ENCODE results near the gene SLC39A1.
"Not testable (repeated sequence)": the region's sequence is repeated elsewhere in the genome, so short reads cannot be mapped to it uniquely, and the experiment has no call there.

Gene SLC39A1

DNA sequence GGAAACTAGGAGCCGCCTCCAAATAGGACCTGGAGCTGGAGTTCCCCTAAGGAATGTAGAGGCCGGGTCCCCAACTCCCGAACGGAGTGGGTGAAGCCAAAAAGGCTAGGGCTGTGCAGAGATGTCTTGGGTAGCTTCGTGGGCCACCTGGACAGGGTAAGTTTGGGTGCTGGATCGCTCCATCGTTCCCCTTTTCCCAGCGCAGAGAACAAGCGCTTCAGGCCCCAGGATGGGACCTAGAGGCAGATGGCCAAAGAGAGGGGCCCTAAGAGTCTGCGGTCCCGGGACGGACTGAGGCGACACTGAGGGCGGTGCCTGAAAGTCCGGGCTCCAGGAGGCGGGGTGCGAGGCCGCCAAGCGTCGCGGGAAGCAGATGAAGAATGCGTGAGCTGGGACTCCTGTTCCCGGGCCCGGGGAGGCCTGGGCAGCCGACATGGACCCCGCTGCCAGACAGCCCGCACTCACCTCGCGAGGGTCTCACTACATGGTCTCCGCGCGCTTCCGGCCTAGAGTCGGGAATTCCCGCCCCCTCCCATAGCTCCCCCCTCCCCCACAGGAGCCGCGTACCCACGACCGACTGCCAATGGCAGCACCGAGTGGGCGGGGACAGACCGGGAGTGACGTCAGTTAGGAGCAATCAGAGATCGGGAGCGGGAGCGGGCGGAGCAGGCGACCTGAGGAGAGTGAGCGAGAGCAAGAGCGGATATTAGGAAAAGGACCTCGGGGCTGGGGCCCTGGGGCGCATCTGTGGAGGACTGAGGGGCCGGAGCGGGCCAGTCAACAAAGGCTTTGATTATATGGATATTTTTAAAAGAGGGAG, at the start of gene SLC39A1:
TSS of gene SLC39A1 (minus strand) at position 508 of the 820 bp plus-strand sequence. CDS start 822 bp downstream, outside the sequence.
- Histone ChIP-seq H3K27ac (peak within 1 kb of the TSS; percentile 85), H3K27me3 (replicated peaks) (no peaks in the 10 kb centered on the region), H3K4me3 (ENCODE audit: low read depth, low read length) (peak within 1 kb of the TSS; percentile 81), H3K36me3 (replicated peaks) (peaks cover 2% of the 10 kb centered on the region)
- TF ChIP-seq, protein P1, sequence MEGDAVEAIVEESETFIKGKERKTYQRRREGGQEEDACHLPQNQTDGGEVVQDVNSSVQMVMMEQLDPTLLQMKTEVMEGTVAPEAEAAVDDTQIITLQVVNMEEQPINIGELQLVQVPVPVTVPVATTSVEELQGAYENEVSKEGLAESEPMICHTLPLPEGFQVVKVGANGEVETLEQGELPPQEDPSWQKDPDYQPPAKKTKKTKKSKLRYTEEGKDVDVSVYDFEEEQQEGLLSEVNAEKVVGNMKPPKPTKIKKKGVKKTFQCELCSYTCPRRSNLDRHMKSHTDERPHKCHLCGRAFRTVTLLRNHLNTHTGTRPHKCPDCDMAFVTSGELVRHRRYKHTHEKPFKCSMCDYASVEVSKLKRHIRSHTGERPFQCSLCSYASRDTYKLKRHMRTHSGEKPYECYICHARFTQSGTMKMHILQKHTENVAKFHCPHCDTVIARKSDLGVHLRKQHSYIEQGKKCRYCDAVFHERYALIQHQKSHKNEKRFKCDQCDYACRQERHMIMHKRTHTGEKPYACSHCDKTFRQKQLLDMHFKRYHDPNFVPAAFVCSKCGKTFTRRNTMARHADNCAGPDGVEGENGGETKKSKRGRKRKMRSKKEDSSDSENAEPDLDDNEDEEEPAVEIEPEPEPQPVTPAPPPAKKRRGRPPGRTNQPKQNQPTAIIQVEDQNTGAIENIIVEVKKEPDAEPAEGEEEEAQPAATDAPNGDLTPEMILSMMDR (IDR thresholded peaks at IDR 0.05; ENCODE audit: low read depth, low read length, missing control alignments) = no peak
- peak; percentile 96 for DNase-seq
- in situ Hi-C loops (cut with HindIII; ENCODE audit: low pct_ligation_motif_present, low sequenced_read_pairs) = no loop called here

- H3K4me3 ChIP-seq (ENCODE audit: low read depth, low read length); DNase-seq; H3K36me3 ChIP-seq (replicated peaks); H3K27me3 ChIP-seq (replicated peaks); in situ Hi-C loops (cut with HindIII; ENCODE audit: low pct_ligation_motif_present, low sequenced_read_pairs); H3K27ac ChIP-seq: not testable (repeated sequence)
These were observed 49.2 kb upstream of the SLC39A1 start for GRCh38 chr1:154012543-154012942.

DNA sequence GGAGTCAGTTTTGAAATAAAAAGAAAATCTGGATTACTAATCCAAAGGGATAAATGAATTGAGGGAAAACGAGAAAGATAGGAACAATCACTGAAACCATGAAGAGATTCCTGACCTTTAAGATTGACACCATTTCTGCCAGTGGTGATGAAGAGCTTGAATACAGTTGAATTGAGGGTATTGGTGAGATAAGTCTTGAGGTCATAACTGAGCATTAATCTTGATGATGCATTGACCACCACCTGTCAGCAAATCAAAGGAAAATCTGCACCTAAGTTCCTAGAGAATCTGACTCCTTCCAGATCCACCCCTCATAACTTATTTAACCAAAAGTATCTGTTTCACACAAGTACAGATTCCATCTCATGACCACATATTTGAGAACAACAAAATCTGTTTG, 48.8 kb upstream of the SLC39A1 start:
- in situ Hi-C loops (cut with HindIII; ENCODE audit: low pct_ligation_motif_present, low sequenced_read_pairs) = no loop called here
- no peaks in the 10 kb centered on the region for H3K36me3 ChIP-seq (replicated peaks)
- DNase-seq = no peak

DNA sequence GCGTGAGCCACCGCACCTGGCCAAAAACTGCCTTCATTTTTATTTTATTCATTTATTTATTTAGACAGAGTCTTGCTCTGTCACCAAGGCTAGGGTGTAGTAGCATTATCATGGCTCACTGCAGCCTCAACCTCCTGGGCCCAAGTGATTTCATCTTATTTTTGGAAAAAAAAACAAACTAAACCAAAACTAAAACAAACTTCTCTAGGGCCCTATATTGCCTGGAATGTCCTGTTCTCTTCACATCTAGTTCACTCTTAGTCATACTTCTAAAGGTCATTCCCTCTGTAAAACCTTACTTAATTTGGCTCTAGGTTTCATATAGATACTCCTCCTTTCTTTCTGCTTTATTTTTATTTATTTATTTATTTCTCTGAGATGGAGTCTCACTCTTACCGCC, 42.8 kb upstream of the SLC39A1 start:
- in situ Hi-C loops (cut with HindIII; ENCODE audit: low pct_ligation_motif_present, low sequenced_read_pairs) = no loop called here
- H3K27ac ChIP-seq = no peak overlapping the region
- no peak overlapping the region for H3K4me3 ChIP-seq (ENCODE audit: low read depth, low read length)
- TF ChIP-seq, protein P1 (IDR thresholded peaks at IDR 0.05; ENCODE audit: low read depth, low read length, missing control alignments) = no peak
- peak; percentile 42 for DNase-seq
- H3K36me3 ChIP-seq (replicated peaks) = no peaks in the 10 kb centered on the region
- no peaks in the 10 kb centered on the region for H3K27me3 ChIP-seq (replicated peaks)

More for the DNA sequence above, 48.8 kb upstream of the SLC39A1 start:
- Histone ChIP-seq H3K4me3 (ENCODE audit: low read depth, low read length) (no peak overlapping the region), H3K27ac (no peak overlapping the region), H3K27me3 (replicated peaks) (no peaks in the 10 kb centered on the region)
- TF ChIP-seq, protein P1 (IDR thresholded peaks at IDR 0.05; ENCODE audit: low read depth, low read length, missing control alignments) = no peak

- no peak for DNase-seq
- H3K27me3 ChIP-seq (replicated peaks) = no peaks in the 10 kb centered on the region
- no peaks in the 10 kb centered on the region for H3K36me3 ChIP-seq (replicated peaks)
- H3K27ac ChIP-seq = no peak overlapping the region
- no peak overlapping the region for H3K4me3 ChIP-seq (ENCODE audit: low read depth, low read length)
- in situ Hi-C loops (cut with HindIII; ENCODE audit: low pct_ligation_motif_present, low sequenced_read_pairs) = no loop called here
- TF ChIP-seq, protein P1 (IDR thresholded peaks at IDR 0.05; ENCODE audit: low read depth, low read length, missing control alignments) = no peak
These were observed 37.1 kb upstream of the SLC39A1 start for GRCh38 chr1:154000420-154000819.

DNA sequence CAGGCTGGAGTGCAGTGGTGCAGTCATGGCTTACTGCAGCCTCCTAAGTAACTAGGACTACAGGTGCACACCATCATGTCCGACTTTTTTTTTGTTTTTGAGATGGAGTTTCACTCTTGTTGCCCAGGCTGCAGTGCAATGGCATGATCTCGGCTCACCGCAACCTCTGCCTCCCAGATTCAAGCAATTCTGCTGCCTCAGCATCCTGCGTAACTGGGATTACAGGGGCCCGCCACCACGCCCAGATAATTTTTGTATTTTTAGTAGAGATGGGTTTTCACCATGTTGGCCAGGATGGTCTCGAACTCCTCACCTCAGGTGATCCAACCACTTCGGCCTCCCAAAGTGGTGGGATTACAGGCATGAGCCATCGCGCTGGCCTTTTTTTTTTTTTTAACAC, 33.5 kb upstream of the SLC39A1 start:
- in situ Hi-C loops (cut with HindIII; ENCODE audit: low pct_ligation_motif_present, low sequenced_read_pairs); DNase-seq; H3K27me3 ChIP-seq (replicated peaks); H3K27ac ChIP-seq; H3K4me3 ChIP-seq (ENCODE audit: low read depth, low read length): not testable (repeated sequence)
- H3K36me3 ChIP-seq (replicated peaks) = peaks cover 21% of the 10 kb centered on the region

DNA sequence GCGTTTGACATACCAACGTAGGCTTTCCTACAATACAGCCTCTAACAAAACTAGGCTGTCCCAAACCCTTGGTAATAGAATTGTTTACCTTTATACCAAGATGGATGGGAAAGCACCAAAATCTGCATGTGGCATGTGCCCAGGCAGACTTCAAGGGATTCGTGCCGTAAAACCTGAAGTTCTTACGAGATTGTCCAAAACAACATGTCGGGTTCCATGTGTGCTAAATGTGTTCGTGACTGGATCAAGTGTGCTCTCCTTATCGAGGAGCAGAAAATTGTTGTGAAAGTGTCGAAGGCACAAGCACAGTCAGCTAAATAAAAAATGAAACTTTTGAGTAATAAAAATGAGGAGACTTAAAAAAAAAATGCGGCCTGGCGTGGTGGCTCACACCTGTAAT, 32.3 kb upstream of the SLC39A1 start:
- DNase-seq = no peak
- in situ Hi-C loops (cut with HindIII; ENCODE audit: low pct_ligation_motif_present, low sequenced_read_pairs) = no loop called here
- TF ChIP-seq, protein P1 (IDR thresholded peaks at IDR 0.05; ENCODE audit: low read depth, low read length, missing control alignments) = no peak
- Histone ChIP-seq H3K4me3 (ENCODE audit: low read depth, low read length) (no peak overlapping the region), H3K27ac (no peak overlapping the region), H3K27me3 (replicated peaks) (no peaks in the 10 kb centered on the region), H3K36me3 (replicated peaks) (peaks cover 28% of the 10 kb centered on the region)

Measured in brain microvascular endothelial cell (primary cell).